Thyroid gland (tissue), 4 donors: ENCODE data around the gene MCF2L. TPM values are rescaled to one million over a fixed set of nuclear protein-coding genes. Genes with fewer than 3 reads are reported as not detected.

Source experiments
- DNase-seq, 2 donors: peaks; one replicate each; pipeline ENCODE4 v3.0.0-alpha.2; 2019
- H3K27ac ChIP-seq, 3 donors: fragments of 200-600 bp; sonication (generic); 1 replicate in 2 of 3; 2 replicates in 1 of 3; pipeline ENCODE4 v1.5.1; 2016 to 2019; ENCODE audit warnings: mild to moderate bottlenecking in 1 of 3, moderate library complexity in 1 of 3
- H3K27me3 ChIP-seq: fragments of 200-600 bp; sonication (generic); one replicate; pipeline ENCODE4 v1.5.1; 2019
- H3K36me3 ChIP-seq, 2 donors: fragments of 200-600 bp; sonication (generic); one replicate each; pipeline ENCODE4 v1.5.1; 2016 to 2019
- H3K4me1 ChIP-seq, 2 donors: fragments of 200-600 bp; sonication (generic); one replicate each; pipeline ENCODE4 v1.5.1; 2017 to 2019
- H3K4me3 ChIP-seq, 3 donors: fragments of 200-600 bp; sonication (generic); replicated peaks in 1 of 3; 1 replicate in 2 of 3; 2 replicates in 1 of 3; pipeline ENCODE4 v1.5.1; 2016; ENCODE audit warnings: mild to moderate bottlenecking in 1 of 3
- H3K9me3 ChIP-seq: fragments of 200-600 bp; sonication (generic); one replicate; pipeline ENCODE4 v1.5.1; 2017
- CTCF ChIP-seq, 6 experiments: fragments of 200-600 bp in 3 of 6; fragments of 450-650 bp in 3 of 6; sonication (generic) in 3 of 6; IDR thresholded peaks; one replicate each; pipeline ENCODE4 v1.5.1; 2016 to 2019; ENCODE audit warnings: antibody characterized with exemption in 6 of 6, mild to moderate bottlenecking in 2 of 6, inconsistent platforms in 1 of 6, moderate library complexity in 1 of 6
- POLR2A ChIP-seq, 2 donors: fragments of 450-650 bp; IDR thresholded peaks; one replicate each; pipeline ENCODE4 v1.6.1; 2017; ENCODE audit warnings: antibody characterized with exemption in 2 of 2, mild to moderate bottlenecking in 2 of 2, moderate library complexity in 1 of 2
- WGBS, 2 donors: methylation state at CpG; one replicate each; pipeline ENCODE4 v1.1.5; 2017; 5-methylcytosine and 5-hydroxymethylcytosine counted together
- intact Hi-C: fragments of 100-400 bp; cut with DNase I; formaldehyde crosslinking; loops from one replicate; pipeline ENCODE4 v1.15.1; 2023
- total RNA-seq, 4 donors: library from RNA; depleted of rRNA; stranded (reverse); fragments of >200 nt; gene quantifications; one replicate each; pipeline ENCODE4 v1.2.3, GENCODE V29; 2016

Gene MCF2L
- total RNA-seq, 4 donors from 2014 or later = 35.6 to 83.4 (median 43.6) TPM

DNA sequence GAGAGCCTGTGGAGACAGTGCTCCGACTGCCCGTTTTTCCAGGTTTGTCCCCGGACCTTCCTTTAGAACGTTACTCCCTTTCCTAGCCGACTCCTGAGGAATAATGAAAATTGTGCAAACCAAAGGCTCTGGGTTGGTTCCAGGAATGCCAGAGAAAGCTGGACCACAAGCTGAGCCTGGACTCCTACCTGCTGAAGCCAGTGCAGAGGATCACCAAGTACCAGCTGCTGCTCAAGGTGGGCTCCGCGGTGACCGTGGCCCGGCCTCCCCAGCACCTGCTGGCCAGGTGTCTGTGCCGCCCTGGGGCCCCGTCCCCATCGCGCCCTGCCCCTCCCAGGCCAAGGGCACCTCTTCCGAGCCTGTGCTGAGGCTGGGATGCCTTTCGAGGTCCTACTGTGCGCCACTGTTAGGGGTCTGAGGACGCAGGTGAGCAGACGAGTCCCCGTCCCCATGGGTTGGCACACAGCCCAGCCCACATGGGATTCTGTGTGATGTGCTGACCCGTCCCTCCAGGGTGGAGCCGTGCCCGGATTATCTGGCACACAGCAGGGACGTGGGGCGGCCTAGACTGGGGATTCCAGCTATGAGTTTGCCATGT, 116.0 kb downstream of the MCF2L start:
- H3K27me3 ChIP-seq = no peaks in the 10 kb centered on the region
- intact Hi-C loops = no loop called here
- TF ChIP-seq CTCF (IDR thresholded peaks at IDR 0.05) (no peak), POLR2A (IDR thresholded peaks at IDR 0.05) (no peak)
- DNase-seq = no peak
- peaks cover 7 to 14% of the 10 kb centered on the region in 2 donors for H3K4me1 ChIP-seq
- no peak overlapping the region for H3K27ac ChIP-seq
- H3K4me3 ChIP-seq = no peak overlapping the region
- no peaks in the 10 kb centered on the region for H3K9me3 ChIP-seq
- WGBS, 2 donors = 93 to 98% methylated on average over 14 to 19 of the region's 24 CpGs
- H3K36me3 ChIP-seq = peaks cover 12 to 32% of the 10 kb centered on the region in 2 donors

- no peaks in the 10 kb centered on the region for H3K9me3 ChIP-seq
- no peak overlapping the region for H3K4me3 ChIP-seq
- TF ChIP-seq POLR2A (IDR thresholded peaks at IDR 0.05) = no peak
- no peak for TF ChIP-seq CTCF (IDR thresholded peaks at IDR 0.05)
- H3K27ac ChIP-seq = no peak overlapping the region
- 83 to 90% methylated on average over 22 to 31 of the region's 32 CpGs for WGBS, 2 donors
- H3K36me3 ChIP-seq = peaks cover 14 to 36% of the 10 kb centered on the region in 2 donors
- H3K4me1 ChIP-seq = peaks cover 7 to 14% of the 10 kb centered on the region in 2 donors
- no peak for DNase-seq
- H3K27me3 ChIP-seq = no peaks in the 10 kb centered on the region
- intact Hi-C loops = no loop called here
These were observed 117.2 kb downstream of the MCF2L start for GRCh38 chr13:113086031-113086750.

DNA sequence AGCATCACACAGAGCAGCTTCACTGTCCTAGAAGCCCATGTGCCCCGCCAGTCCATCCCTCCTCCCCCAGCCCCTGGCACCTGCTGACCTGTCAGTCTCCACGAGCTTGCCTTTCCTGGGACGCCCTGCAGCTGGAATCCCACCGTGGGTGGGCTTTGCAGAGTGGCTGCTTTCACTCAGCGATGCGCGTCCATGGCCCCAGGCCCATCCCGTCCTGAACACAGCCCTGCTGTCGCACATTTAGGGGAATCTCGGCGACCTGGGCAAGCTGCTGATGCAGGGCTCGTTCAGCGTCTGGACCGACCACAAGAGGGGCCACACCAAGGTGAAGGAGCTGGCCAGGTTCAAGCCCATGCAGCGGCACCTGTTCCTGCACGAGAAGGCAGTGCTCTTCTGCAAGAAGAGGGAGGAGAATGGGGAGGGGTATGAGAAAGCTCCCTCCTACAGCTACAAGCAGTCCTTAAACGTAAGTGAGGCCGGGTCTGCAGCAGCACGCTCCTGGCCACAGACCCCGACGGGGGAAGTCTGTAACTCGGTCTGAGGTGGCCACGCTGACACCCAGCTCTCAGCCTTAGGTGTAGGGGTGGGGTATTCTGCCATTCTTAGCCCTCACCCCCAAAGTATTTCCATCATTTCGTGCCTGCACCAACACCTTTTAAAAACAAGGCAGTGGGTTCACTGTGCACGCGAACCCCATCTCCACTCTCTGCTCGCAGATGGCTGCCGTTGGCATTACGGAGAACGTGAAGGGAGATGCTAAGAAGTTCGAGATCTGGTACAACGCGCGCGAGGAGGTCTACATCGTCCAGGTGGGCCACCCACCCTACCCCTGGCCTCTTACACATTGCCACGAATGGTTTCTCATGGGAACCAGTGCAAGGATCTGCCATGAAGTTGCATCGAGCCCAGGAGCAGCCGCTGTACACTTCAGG, 118.2 kb downstream of the MCF2L start:
- Histone ChIP-seq H3K27ac (no peak overlapping the region), H3K36me3 (peaks cover 14 to 37% of the 10 kb centered on the region in 2 donors), H3K4me1 (peaks cover 7 to 14% of the 10 kb centered on the region in 2 donors), H3K27me3 (no peaks in the 10 kb centered on the region), H3K9me3 (no peaks in the 10 kb centered on the region), H3K4me3 (no peak overlapping the region)
- intact Hi-C loops = no loop called here
- 90 to 92% methylated on average over 28 to 37 of the region's 39 CpGs for WGBS, 2 donors
- DNase-seq = no peak
- no peak for TF ChIP-seq POLR2A (IDR thresholded peaks at IDR 0.05)
- no peak for TF ChIP-seq CTCF (IDR thresholded peaks at IDR 0.05)

DNA sequence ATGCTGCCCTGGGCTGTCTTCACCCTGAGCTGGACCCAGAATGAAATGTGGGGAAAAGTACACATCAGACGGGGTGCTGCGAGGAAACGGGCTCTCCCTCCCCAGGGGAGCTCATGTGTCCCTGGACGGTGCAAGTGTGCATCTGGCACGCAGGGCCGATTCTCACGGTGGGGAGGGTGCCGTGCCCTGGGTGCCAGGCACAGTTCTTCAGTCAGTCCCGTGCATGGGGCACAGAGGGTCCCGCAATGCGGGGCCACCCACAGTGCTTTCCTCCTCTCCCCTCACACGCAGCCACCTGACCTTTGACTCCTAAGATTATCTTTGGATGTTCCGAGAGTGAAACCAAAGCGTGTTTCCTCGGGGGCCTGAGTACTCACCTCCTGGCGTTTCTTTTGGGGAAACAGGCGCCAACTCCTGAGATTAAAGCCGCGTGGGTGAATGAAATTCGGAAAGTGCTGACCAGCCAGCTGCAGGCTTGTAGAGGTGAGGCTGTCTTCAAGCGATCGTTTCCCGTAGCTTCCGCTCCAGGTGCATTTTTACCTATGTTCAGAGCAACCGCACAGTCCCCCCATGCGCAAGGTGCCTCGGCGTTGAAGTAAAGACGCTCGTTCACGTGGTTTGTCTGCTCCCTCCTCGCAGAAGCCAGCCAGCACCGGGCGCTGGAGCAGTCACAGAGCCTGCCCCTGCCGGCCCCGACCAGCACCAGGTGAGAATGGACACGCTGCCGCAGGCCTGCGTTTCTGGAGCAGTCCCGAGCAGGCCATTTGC, 119.1 kb downstream of the MCF2L start:
- intact Hi-C loops = no loop called here
- Histone ChIP-seq H3K4me1 (peaks cover 5 to 10% of the 10 kb centered on the region in 2 donors), H3K36me3 (peaks cover 14 to 37% of the 10 kb centered on the region in 2 donors), H3K27ac (no peak overlapping the region), H3K4me3 (no peak overlapping the region), H3K27me3 (no peaks in the 10 kb centered on the region), H3K9me3 (no peaks in the 10 kb centered on the region)
- no peak for DNase-seq
- no peak for TF ChIP-seq CTCF (IDR thresholded peaks at IDR 0.05)
- TF ChIP-seq POLR2A (IDR thresholded peaks at IDR 0.05) = no peak
- 90 to 94% methylated on average over 33 to 37 of the region's 40 CpGs for WGBS, 2 donors
